Measurements from ENCODE around the gene FAM149B1. TPM values are rescaled to one million over a fixed set of nuclear protein-coding genes. Genes with fewer than 3 reads are reported as not detected.

FAM149B1 gene
- total and polyA plus RNA-seq, 2 of the 13 experiments (the other 11 are each of a cell fraction or from before 2014, with no cell fraction given): 9.3 to 16.8 TPM

DNA sequence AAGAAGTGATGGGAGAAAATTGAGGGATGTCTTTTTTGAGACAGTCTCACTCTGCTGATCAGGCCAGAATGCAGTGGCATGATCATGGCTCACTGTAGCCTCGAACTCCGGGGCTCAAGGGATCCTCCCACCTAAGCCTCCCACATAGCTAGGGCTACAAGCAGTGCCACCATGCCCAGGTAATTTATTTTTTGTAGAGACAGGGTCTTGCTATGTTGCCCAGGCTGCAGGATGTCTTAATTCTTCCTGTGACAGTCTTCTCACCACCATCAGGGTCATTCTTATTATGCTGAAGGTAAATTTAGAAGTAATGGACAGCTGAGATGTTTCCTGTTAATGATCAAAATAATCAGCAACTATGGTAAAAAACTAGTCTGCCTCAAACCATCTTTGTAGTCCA, 72.0 kb downstream of the FAM149B1 start:
- no peak for FAIRE-seq
- in situ Hi-C loops (cut with HindIII; ENCODE audit: extremely low pct_ligation_motif_present, low pct_unique_long_range_greater_than_20kb): no loop called here
- ATAC-seq: no peak
- ChIA-PET POLR2A (no interaction called here), CTCF (ENCODE audit: low intra/inter-chr PET ratio, low total read pairs) (no interaction called here)
- DNase-seq (ENCODE audit: low spot score): no peak
- H3K4me1 ChIP-seq (ENCODE audit: insufficient read depth, low read length): peaks cover 12% of the 10 kb centered on the region
- no peak overlapping the region for H3K4me2 ChIP-seq (ENCODE audit: low read depth, low read length)
- WGBS (ENCODE audit: low lambda C conversion rate): 100% methylated on average over 2 of the region's 2 CpGs
- no peak for TF ChIP-seq NFE2L2 (IDR thresholded peaks at IDR 0.05; ENCODE audit: low read length)
- TF ChIP-seq, protein P1, sequence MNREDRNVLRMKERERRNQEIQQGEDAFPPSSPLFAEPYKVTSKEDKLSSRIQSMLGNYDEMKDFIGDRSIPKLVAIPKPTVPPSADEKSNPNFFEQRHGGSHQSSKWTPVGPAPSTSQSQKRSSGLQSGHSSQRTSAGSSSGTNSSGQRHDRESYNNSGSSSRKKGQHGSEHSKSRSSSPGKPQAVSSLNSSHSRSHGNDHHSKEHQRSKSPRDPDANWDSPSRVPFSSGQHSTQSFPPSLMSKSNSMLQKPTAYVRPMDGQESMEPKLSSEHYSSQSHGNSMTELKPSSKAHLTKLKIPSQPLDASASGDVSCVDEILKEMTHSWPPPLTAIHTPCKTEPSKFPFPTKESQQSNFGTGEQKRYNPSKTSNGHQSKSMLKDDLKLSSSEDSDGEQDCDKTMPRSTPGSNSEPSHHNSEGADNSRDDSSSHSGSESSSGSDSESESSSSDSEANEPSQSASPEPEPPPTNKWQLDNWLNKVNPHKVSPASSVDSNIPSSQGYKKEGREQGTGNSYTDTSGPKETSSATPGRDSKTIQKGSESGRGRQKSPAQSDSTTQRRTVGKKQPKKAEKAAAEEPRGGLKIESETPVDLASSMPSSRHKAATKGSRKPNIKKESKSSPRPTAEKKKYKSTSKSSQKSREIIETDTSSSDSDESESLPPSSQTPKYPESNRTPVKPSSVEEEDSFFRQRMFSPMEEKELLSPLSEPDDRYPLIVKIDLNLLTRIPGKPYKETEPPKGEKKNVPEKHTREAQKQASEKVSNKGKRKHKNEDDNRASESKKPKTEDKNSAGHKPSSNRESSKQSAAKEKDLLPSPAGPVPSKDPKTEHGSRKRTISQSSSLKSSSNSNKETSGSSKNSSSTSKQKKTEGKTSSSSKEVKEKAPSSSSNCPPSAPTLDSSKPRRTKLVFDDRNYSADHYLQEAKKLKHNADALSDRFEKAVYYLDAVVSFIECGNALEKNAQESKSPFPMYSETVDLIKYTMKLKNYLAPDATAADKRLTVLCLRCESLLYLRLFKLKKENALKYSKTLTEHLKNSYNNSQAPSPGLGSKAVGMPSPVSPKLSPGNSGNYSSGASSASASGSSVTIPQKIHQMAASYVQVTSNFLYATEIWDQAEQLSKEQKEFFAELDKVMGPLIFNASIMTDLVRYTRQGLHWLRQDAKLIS (CRISPR knock-in tag; IDR thresholded peaks at IDR 0.05): no peak
- no peak for TF ChIP-seq ZEB1 (IDR thresholded peaks at IDR 0.05; ENCODE audit: insufficient replicate concordance, low read depth)
- TF ChIP-seq, protein P2, sequence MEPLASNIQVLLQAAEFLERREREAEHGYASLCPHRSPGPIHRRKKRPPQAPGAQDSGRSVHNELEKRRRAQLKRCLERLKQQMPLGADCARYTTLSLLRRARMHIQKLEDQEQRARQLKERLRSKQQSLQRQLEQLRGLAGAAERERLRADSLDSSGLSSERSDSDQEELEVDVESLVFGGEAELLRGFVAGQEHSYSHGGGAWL (CRISPR knock-in tag; IDR thresholded peaks at IDR 0.05): no peak
- peaks cover 10% of the 10 kb centered on the region for H3K79me2 ChIP-seq (ENCODE audit: insufficient read depth, low read length)
- H3K36me3 ChIP-seq (replicated peaks in 1 of 2; ENCODE audit: control insufficient read depth in 1 of 2, insufficient read depth in 2 of 2, low read length in 2 of 2): peaks cover 2 to 37% of the 10 kb centered on the region in 2 experiments
- intact Hi-C loops (cut with micrococcal nuclease; ENCODE audit: unreplicated experiment): no loop called here
- no peak overlapping the region for H3K27ac ChIP-seq (ENCODE audit: extremely low read length, insufficient read depth, low read length)
- no peak overlapping the region for H3K4me3 ChIP-seq (replicated peaks in 1 of 3; ENCODE audit: insufficient read depth in 1 of 3, low read depth in 2 of 3, low read length in 3 of 3)
- H3K27me3 ChIP-seq (ENCODE audit: control insufficient read depth in 1 of 2, insufficient read depth in 2 of 2, low read length in 2 of 2): no peaks in the 10 kb centered on the region
- no peaks in the 10 kb centered on the region for H4K20me1 ChIP-seq (ENCODE audit: insufficient read depth, low read length)
- BruUV-seq (replicated peaks): no TSS peak
- H3K9ac ChIP-seq (ENCODE audit: insufficient read depth, low read depth, low read length): no peak overlapping the region
- H3K9me3 ChIP-seq (ENCODE audit: low read length): no peaks in the 10 kb centered on the region
- no peak overlapping the region for H2AFZ ChIP-seq (ENCODE audit: low read length)

All from HepG2 (cell line).